ENCODE data around the gene TACR1.

GRCh38 chr2:75237296-75237695 is 38.0 kb upstream of the TACR1 start:
- TF ChIP-seq CTCF (IDR thresholded peaks at IDR 0.05; ENCODE audit: control extremely low read depth in 1 of 3, insufficient read depth in 1 of 3, low read depth in 1 of 3, low read length in 3 of 3) = no peak
- no peak for TF ChIP-seq TAF1 (IDR thresholded peaks at IDR 0.05; ENCODE audit: low read depth, low read length)
- TF ChIP-seq E2F6 (IDR thresholded peaks at IDR 0.05) = no peak
- TF ChIP-seq ATF3 (IDR thresholded peaks at IDR 0.05; ENCODE audit: insufficient read depth, low read depth, low read length) = no peak
- no peak for TF ChIP-seq MAFK (IDR thresholded peaks at IDR 0.05; ENCODE audit: low read depth, low read length)
- no peak for TF ChIP-seq YY1 (IDR thresholded peaks at IDR 0.05; ENCODE audit: low read depth, low read length)
- no peak for TF ChIP-seq EP300 (IDR thresholded peaks at IDR 0.05; ENCODE audit: borderline replicate concordance in 1 of 2, low read depth in 2 of 2, low read length in 2 of 2)
- no peak for TF ChIP-seq POLR2A (IDR thresholded peaks at IDR 0.05; ENCODE audit: control extremely low read depth in 1 of 2, low read depth in 2 of 2, low read length in 2 of 2)
- TF ChIP-seq GABPA (IDR thresholded peaks at IDR 0.05; ENCODE audit: borderline replicate concordance, insufficient read depth, low read length) = no peak
- TF ChIP-seq SP1 (IDR thresholded peaks at IDR 0.05; ENCODE audit: low read depth, low read length) = no peak
- TF ChIP-seq POU5F1 (IDR thresholded peaks at IDR 0.05; ENCODE audit: low read depth, low read length) = no peak
- no peak for TF ChIP-seq SIX5 (IDR thresholded peaks at IDR 0.05; ENCODE audit: low read depth, low read length)
- TF ChIP-seq EZH2 (IDR thresholded peaks at IDR 0.05; ENCODE audit: low read depth, low read length, severe bottlenecking) = no peak

Data from H1 (cell line).